HG02678 (cell line): Measurements from ENCODE around the gene ACSF2.

Experiments used
- ATAC-seq: cut with Tn5 transposase; IDR thresholded peaks from one replicate; pipeline ENCODE4 v1.9.1; 2021; ENCODE audit warnings: mild to moderate bottlenecking, moderate library complexity; ENCODE audit not compliant: unreplicated experiment

The ACSF2 gene

DNA sequence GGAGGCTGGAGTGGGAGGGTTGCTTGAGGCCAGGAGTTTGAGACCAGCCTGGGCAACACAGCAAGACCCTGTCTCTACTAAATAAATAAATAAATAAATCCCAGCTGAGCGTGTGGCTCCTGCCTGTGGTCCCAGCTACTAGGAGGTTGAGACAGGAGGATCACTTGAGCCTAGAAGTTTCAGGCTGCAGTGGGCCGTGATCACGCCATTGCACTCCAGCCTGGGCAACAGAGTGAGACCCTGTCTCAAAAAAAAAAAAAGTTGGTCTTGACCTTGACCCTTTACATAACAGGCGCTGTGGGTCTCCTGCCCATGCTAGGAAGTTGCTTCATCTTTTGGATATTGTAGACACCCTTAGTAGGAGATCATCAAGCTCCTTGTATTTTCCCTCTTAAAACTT lies 11.4 kb downstream of the ACSF2 start:
- no peak for ATAC-seq

GRCh38 chr17:50439008-50439407 lies 13.0 kb downstream of the ACSF2 start:
- ATAC-seq, result no peak

GRCh38 chr17:50440172-50440837 lies 14.3 kb downstream of the ACSF2 start:
- ATAC-seq, result no peak

- no peak for ATAC-seq
Measured at GRCh38 chr17:50440838-50441829, 15.1 kb downstream of the ACSF2 start.

- no peak for ATAC-seq
Measured at GRCh38 chr17:50443505-50443974, 17.5 kb downstream of the ACSF2 start.

DNA sequence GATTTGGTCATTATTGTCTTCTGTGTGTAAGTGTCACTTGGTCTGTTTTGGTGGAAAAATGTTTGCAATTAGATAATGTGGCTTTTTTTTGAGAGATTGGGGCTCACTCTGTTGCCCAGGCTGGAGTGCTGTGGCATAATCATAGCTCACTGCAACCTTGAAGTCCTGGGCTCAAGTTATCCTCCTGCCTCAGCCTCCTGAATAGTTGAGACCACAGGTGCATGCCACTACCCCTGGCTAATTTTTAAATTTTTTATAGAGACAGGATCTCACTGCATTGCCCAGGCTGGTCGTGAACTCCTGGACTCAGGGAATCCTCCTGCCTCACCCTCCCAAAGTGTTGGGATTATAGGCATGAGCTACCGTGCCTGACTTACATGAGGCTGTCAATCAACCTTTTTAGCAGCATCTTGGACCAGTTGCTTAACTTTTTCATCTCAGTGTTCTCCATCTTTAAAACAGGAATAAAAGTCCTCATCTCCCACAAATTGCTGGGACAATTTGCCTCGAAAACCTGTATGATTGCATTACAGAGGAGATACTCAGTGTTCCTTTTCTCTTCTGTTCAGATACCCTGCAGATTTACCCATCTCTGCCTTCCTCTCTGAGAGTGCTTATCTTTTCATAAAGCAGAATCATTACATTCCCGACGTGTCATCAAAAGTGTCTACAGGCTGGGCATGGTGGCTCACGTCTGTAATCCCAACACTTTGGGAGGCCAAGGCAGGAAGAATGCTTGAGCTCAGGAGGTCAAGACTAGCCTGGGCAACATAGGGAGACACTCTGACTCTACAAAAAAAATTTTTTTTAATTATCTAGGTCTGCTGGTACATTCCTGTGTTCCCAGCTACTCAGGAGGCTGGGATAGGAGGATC lies 19.1 kb downstream of the ACSF2 start:
- no peak for ATAC-seq

DNA sequence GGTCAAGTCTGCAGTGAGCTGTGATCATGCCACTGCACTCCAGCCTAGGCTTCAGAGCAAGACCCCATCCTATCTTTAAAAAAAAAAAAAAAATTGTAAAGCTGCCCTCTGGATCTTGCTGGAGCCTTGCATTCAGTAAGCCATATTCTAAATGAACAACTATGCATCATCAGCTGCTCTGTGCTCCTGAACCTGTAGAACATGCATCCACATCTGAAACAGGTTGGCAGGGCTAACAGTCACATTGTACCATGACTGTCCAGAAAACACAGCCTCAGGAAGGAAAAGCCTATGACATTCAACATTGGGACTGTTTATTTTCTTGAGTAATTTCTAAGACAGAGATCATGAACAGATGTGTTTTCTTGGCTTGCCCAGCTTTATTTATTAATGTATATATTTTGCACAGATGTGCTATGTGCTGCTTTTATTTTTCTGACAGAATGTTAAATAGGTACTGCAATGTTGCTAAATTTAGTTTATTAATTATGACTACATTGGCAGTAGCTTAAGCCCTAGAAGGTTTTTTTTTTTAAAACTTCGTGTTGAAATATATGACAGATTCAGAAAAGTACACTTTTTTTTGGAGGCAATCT lies 19.8 kb downstream of the ACSF2 start:
- no peak for ATAC-seq

- no peak for ATAC-seq
Measured at GRCh38 chr17:50447870-50448595, 22.0 kb downstream of the ACSF2 start.

DNA sequence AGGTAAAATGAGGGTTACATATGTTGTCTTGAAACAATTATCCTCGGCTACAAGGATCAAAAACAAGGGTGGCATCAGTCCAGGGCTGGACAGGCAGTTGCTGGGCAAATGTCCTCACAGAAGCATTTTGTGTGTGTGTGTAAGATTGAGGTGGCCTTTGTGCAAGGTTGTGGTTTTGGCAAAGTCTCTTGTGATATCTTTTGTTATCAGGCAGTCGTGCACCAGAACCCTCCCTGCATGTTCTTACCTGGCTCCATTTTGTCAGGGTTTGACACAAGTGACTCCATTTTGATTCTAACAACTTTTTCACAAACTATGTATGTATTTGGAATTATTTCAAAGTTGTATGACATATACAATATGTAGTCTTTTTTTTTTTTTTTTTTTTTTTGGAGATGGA lies 22.6 kb downstream of the ACSF2 start:
- ATAC-seq, result no peak

GRCh38 chr17:50451943-50452629 lies 26.1 kb downstream of the ACSF2 start:
- ATAC-seq, result no peak

- ATAC-seq, result no peak
Measured at GRCh38 chr17:50452630-50453300, 26.7 kb downstream of the ACSF2 start.

DNA sequence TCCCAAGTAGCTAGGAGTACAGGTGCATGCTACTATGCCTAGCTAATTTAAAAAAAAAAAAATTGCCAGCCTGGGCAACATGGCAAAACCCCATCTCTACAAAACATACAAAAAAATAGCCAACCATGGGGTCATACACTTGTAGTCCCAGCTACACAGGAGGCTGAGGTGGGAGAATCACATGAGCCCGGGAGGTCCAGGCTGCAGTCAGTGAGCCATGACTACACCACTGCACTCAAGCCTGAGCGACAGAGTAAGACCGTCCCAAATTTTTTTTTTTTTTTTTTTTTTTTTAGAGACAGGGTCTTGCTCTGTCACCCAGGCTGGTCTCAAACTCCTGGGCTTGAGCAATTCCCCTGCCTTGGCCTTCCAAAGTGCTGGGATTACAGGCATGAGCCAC lies 27.9 kb downstream of the ACSF2 start:
- ATAC-seq, result no peak

DNA sequence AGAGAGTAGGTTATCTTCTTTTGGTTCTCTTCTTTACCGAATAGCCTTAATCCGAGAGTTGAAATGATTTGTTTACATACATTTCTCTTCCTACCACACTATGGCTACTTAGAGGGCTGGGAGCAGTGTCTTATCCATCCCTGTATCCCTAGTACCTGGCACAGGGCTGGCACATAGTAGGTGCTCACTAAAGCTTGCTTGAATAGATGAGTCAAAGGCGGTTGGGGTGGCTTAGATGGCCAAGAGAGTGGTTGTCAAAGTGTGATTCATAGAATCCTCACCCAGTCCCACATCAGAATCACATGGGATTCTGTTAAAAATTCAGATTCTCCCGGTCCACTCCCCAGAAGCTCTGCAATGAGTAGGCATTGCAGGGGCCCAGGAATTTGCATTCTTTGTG lies 31.6 kb downstream of the ACSF2 start:
- ATAC-seq, result no peak

DNA sequence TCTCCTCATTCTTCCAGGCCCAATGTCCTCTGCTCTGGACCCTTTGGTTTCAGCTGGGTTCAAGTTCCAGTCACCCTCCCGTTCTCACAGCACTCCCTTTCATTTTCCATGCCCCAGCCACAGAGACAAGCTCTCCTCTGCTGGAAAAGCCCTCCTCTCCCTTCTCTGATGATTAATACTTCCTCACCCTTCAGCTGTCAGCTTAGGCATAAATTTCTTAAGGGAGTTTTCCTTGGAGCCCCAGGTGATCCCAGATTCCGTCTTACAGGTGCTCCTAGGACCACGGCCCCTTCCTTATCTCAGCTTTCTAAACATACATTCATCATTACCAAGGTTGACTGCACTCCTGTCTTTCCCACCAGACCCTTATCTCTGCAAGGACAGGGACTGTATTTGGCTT lies 32.3 kb downstream of the ACSF2 start:
- ATAC-seq, result no peak

DNA sequence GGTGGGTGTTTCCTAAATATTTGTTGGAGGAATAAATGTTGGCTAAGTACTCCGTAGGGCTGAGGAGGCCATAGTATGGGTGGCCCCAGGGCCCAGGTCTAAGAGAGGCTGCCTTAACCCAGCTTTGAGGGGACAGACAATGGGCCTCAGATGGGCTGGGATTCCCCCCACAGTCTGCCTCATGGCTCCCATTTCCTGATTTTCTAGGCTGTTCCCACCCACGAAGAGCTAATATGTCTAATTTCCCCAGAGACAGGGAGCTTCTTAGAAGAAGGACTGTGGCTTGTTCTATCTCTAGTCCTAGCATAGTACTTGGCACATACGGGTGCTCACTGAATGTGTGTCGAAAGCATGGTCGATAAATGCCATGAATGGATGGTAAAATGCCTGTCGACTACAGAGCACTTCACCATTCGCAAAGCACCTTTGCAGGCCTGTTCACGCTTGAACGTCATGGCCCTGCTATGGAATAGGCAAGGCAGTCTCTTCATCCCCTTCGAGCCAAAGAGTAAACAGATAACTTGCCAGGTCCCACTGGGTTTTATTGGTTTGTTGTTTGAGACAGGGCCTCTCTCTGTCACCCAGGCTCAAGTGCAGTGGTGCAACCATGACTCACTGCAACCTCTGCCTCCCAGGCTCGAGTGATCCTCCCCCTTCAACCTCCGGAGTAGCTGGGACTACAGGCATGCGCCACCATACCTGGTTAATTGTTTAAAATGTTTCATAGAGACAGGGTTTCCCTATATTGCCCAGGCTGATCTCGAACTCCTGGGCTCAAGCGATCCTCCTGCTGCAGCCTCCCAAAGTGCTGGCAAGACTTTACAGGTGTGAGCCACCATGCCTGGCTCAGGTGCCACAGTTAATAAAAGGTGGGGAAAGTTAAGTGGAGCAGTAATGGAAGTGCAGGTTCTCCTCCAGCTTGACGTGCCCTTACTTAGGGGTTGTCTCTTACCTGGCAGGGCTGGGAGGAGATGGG lies 33.0 kb downstream of the ACSF2 start:
- ATAC-seq, result no peak

DNA sequence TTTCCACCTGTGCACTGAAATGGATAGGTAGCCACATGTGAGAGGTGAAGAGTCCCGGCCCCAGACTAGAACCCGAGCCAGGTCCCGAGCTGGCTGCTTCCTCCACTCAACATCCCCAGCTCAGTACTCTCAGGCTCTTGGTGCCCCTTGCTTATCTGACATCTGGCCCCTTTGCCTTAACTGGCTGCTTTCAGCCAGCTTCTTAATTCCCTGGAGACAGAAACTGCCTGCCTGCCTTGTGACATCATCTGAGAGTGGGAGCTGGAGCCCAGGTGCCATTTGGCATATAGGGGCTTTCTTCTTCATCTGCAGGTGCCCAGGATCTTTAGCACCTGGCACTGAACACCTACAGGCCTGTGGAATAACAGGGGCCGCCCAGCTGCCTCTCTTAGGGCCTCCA lies 33.7 kb downstream of the ACSF2 start:
- no peak for ATAC-seq

- ATAC-seq, result no peak
Measured at GRCh38 chr17:50460831-50461526, 35.0 kb downstream of the ACSF2 start.
